ENCODE data around the gene TSPEAR.

The TSPEAR gene

DNA sequence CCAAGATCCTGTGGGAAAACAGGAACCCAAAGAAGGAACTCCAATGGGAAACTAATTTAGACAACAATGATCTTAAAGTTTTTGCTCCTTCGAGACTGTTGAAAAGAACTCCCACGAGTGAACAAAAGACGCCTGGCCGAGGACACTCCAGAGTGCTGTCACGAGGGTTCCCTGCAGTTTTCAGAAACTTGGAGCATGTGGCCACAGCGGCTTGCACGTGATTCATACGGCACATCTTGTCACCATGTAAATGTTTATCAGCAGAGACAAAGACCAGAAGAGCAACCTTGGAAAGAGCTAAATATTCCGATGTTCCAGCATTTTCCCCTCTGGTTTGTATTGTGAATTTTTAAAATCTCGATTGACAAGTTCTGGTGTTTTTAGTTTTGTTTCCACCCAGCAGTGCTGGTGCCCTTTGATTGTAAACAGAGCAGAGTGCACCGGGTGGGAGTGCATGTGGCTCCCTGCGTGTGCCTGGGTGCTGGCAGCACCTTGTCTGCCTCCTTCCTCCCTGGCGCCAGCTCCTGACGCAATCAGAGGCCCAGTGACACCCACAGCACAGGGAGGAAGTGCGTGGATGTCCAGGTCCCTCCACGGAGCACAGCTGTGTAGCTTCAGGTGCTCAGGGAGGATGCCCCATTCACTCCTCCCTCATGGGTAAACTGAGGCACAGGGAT is 233.1 kb downstream of the TSPEAR start:
- no peak for DNase-seq

DNA sequence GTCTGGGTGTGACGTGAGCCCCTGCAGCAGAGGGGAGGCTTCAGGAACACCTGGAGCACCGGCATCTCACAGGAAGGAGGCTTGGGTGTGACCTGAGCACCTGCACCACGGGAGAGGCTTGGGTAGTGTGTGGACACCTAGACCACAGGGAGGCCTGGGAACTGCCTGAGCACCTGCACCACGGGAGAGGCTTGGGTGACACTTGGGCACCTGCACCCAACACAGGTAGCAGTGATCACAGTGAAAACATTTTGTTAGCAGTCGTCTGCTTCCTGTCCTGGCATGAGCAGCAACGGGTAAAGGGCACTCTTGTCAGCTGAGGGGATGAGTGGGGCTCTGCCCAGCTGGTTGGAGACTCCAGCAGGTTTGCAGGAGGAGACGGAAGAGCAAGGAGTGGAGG is 233.7 kb downstream of the TSPEAR start:
- no peak for DNase-seq

DNA sequence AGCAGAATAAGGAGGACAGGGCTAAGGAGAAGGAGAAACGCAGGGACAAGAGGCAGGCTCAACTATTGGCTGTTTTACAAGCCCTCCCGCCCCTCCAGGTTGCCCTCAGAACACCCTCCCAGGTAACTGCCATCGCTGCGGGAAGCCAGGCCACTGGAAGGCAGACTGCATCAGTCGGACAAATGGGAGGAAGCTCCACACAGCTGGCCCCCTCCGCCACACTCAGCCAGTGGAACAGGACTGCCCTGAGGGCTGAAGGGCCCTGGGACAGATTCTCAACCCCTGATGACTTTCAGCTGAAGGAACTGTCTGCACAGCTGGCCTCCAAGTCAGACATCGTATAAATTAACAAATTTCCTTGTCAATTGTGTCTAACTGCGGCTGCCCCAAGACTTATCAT is 234.2 kb downstream of the TSPEAR start:
- DNase-seq, result no peak

DNA sequence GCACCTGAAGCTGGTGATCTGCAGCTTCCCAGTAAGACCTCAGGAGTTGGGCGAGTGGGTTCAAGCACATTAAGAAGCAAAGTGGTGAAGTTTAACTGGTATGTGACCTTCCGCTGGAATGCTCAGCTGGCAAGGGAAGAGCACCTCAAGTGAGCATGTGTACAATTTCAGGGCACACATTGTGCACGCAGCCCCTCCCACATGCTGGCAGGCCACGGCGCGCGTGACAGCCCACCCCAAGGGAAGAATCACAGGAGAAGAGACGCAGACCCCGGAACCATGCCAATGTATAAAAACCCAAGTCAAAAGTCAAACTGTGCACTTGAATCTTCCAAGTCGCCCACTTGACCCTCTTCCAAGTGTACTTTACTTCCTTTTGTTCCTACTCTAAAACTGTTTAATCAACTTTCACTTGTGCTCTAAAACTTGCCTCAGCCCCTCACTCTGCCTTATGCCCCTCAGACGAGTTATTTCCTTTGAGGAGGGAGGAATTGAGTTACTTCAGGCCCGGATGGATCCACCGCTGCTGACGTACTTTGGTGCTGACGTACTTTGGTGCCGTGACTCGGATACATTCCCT is 236.0 kb downstream of the TSPEAR start:
- no peak for DNase-seq

DNA sequence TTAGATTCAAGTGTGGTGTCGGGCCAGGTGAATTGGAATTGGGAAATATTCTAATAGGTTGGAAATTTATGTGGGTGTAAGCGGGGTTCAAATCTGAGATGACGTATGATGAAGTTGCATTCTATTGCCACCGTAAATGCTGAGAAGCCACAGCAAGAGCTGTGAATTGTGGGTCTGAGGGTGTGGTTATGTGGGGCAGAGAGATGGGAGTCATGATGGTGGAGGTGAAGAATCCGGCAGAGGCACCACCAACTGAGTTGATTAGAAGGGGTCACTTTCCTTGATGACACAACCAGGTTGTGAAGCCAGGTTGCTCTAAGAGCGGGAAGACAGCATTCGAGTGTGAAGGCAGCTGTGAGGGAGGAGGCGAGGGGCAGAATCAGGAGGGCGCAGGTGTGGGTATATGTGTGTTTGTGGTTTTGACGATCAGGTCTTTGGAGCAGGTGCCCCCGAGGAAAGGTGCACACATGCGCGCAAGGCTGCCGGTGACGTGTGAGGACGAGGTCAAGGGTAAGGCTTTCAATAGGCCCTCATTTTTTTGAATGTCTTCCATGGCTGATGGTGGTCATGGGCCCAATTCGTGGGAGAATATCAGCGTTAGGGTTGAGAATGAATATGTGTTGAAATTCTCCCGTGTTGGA is 237.3 kb downstream of the TSPEAR start:
- no peak for DNase-seq

DNA sequence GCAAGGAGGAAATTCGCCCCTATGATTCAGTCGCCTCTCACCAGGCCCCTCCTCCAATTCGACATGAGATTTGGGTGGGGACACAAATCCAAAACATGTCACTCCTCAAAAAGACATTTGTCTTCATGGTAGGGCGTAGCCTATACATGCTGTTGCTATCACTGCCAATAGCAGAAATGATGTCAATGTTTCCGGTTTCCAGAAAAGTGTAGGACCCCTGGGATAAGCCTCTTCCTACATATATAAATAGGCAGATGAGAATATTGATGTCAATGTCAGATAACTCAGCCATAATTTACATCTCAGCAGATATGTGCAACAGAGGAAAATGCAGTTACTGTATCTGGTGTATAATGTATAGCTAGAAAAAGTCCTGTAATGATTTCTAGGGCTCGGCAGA is 239.4 kb downstream of the TSPEAR start:
- DNase-seq, result no peak

DNA sequence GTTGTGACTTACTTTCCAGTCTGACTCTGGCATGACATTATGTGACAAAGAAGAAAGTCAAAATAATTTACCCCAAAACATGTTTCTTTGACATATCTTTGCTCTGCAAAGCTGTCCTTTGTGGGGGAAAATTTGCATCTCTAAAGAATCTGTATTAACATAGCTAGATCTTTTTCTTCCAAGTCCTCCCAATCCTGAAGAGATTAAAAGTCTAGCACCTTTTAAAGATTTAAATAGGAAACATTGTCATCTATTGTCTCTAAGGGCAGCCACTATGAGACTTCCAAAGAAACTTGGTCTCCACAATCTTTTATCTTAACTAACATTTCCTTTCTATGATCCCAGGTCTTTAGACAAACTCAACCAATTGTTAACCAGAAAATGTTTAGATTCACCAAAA is 240.0 kb downstream of the TSPEAR start:
- DNase-seq, result no peak

DNA sequence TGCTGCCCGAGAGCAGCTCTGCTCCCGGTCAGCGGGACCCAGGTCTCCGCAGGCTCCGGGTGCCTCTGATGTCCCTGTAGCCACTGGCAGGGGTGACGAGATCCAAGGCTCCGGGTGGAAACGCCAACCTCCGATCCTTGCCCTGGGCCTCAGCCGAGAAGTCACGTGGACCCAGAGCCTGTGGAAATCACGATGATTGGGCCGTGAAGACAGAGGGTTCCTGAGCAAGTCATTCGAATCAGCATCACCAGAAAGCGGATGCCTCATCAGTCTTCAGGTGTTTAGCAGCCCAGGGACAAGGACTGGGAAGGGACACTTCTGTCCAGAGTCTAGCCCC is 243.5 kb downstream of the TSPEAR start:
- DNase-seq, result no peak

DNA sequence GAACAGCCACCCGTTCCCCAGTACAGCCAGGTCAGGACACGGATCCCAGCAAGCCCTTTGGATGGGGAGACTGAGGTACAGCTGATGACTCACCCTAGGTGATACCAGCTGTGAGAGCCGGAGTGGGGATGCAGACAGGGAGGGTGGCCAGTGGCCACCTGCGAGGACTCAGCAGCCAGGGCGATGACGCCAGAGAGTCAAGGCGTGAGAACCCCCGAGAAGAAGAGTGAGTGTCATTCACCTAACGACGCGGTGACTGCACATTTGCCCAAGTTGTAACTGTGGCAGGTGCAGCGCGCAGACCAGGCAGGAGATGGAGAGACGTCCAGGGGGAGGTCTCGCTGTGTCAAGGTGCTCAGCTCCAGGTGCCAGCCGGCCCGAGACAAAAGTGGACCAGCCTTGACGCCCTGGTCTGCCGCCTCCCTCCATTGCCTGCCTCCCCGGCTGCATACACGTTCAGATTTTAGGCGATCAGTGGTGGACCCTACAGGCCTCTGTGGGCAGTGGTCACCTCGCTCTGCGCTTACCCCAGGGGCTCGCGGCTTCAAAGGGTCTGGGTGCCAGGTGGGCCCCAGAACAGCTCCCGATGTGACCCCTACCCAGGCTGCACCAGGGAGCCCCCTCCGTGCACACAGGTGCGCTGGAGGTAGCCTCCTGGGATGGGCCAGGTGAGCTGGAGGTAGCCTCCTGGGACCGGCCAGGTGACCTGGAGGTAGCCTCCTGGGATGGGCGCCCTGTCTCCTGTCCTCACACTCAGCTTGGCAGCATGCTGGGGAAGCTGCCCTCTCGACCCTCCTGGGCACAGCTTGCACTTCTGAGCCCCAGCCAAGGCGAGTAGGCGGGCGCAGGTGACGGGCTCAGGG is 244.1 kb downstream of the TSPEAR start:
- no peak for DNase-seq

DNA sequence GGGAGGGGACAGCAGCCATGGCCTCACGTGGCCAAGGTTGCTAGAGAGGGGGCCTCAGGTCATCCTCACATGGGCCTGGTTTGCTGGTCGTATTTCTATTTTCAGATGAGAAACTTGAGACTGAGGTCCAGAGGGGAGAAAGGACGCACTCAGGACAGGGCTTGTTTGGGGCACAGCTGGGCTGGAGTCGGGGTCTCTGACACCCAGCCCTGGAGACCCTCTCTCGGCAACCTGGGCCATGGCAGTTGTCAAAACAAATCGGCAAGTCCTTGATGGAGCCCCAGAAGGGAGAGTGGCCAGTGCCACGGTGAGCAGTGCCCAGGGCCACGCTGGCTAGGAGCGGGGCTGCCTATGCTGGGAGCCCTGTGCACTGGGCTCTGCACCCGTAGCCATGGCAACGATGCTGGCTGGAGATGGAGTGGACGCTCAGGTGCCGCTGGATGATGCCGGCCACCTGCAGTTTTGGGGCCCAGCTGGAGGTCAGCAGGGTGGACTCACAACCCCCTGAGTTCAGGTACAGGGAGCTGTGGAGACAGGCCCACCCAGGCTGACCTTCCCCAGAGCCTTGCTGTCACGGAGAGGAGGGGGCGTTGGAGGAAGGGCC is 244.9 kb downstream of the TSPEAR start:
- DNase-seq, result no peak

DNA sequence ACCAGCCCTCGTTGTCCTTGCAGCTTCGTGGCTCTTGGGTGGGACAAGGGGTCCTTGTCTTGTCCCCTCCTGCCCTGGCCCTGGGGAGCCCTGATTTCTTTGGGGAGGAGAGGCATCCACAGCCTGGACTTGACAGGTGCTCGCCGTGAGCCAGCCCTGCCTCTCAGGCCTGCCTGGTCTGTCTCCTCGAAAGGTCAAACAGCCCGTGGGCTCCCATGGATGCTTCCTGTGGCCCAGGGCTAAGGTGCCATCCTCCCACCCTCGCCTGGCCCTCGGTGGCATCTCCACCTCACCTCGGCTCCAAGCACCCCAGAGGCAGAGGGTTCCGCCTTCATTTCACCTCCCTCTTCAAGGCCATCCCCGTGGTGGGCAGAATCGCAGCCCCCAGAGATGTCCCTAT is 247.0 kb downstream of the TSPEAR start:
- no peak for DNase-seq

DNA sequence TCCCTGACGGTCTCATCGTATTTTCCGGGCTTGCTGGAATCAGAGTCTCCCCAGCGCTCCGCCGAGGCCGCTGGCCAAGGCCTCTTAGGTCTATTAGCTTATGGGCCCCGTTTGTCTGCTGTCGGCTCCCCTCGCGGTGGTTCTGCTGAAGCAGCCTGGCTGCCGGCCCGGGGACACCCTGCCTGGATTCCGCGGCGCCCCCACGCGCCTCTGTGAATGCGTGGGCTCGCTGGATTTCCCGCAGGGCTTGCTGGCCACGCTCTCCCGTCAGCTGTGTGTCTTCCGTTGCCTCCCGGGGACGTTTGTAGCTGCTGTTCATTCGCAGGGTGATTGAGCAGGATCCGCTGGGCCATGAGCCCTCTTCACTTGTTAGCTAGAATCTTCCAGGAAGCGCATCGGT is 247.6 kb downstream of the TSPEAR start:
- DNase-seq, result no peak

DNA sequence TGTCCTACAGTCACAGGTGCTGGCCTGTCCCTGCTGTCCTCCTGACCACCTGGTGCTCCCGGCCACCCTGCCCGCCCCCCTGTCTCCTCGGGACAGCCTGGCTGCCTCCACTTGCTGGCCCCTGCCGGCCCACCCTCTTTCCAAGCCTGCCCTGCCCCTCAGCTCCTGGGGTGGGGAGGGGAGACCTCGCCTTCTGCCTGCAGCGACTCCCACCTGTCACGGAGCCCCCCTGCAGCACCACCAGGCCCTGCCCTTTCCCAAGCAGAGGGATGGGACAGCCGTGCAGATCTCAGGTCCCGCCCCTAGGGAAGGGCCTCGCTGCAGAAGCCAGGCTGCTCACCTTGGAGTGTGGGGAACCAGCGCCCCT is 248.6 kb downstream of the TSPEAR start:
- DNase-seq, result no peak

DNA sequence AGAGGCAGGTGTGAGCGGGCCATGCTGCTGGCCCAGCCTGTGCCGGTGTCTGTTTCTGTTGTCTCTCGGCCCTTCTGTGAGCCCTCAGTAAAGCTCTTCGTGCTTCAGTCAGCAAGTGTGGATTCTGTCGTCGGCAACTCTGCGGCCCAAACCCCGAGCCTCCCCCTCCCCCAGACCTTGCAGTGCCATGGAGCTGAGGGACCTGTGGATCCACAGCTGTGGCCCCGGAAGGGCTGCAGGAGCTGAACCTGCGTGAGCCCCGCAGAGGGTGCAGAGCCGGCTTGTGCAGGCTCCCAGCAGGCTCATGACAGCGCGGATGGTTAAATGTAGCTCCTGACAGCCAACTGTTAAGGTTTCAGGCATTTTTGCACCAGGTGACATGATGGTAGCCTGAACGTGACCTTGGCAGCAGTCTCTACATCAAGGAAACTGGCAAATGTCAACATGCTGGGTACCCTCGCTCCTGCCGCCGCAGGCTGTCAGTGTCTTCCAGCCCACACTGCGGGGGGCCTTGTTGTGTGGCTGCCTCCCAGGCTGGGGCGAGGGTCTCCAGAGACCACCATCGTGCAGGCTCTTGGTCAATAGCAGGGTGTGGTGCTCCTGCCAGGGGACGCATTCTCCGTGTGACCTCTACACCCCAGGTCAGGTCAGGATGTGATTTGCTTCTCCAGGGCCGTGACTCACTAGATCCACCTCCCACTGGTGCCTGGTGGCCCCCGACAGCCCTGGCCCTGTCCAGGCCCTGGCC is 249.1 kb downstream of the TSPEAR start:
- DNase-seq, result no peak

DNA sequence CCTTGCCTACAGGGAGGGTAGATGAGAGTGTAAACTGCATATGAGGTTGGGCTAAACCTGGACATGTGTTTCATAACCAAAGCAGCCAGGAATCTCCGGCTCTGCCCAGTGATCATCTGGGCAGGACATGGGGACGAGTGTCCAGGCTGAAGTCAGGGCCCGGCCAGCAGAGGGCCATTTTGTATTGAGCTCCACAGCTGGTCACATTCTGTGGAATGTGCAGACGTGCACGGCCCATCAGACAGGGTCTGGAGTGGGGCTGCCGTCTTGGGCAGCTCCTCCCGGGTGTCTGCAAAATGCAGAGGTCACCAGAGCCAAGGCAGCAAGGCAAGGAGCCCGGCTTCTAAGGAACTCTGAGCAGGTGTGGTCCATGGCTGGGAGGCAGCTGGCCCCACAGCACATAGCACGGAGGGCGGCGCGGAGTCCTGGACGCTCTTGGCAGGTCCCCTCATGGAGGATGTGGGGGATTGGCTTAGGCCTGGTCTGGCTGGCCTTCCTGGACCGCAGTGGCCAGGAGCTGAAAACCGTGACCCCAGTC is 249.8 kb downstream of the TSPEAR start:
- no peak for DNase-seq

DNA sequence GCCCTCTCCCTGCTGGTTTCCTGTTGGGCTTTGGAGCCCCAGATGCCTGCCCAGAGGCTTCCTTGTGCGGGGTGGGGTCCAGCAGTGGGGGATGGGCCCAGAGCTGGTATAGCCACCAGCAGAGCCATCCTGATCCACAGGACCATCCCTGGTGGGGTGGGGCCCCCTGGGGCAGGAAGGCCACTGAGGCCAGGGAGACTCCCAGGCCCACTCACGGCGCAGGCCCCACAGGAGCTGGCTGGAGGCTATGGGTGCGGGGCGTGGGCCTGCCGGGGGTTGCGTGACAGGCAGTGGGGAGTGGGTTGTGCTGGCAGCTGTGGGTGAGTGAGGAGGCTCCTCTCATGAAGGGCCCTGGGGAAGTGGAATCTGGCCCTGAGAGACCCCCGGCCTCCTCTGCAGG is 250.4 kb downstream of the TSPEAR start:
- no peak for DNase-seq

DNA sequence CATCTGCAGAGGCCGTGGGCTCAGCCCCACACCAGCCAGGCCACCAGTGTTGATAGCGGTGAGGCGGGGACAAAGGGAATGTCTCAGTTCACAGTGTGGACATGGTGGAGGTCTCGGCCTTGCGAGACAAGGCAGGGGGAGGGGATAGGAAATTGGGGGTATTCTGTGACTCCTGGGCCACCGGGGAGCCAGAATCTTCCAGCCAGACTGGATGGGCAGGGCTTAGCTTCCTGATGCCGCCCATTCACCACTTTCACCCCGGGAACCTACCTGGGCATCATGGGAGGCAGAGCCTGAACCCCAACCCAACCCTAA is 251.0 kb downstream of the TSPEAR start:
- DNase-seq, result no peak

DNA sequence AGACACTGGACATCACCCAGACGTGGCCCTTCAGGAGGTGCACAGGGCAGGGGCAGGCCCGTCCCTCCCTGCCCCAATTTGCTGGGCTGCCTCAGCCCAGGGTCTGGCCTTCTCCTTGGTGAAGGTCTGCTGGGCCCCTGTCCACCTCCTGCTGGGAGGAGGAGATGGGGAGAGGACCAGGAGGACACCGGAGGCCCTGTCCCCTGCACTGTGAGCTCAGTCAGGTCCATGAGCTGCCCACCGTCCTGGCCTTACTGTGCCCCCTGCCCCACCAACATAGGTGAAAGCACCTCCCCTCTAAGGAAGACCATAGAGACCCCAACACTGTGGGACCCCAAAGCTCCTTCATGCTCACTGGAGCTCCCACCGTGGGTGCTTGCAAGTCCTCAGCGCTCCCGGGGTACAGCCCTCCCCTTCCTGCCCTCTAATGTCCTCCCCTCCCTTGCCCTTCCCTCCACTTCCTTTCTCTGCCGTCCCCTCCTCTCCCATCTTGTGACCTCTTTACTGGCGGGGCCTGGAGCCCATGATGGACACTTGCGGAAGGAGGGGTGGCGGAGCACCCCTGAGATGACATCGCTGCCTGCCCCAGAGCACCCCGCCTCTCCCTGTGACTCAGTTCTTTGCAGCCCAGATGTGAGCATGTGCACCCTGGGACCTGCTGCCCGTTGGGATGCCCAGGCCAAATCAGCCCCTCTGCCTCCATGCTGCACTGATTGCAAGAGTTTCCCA is 251.5 kb downstream of the TSPEAR start:
- DNase-seq, result no peak

DNA sequence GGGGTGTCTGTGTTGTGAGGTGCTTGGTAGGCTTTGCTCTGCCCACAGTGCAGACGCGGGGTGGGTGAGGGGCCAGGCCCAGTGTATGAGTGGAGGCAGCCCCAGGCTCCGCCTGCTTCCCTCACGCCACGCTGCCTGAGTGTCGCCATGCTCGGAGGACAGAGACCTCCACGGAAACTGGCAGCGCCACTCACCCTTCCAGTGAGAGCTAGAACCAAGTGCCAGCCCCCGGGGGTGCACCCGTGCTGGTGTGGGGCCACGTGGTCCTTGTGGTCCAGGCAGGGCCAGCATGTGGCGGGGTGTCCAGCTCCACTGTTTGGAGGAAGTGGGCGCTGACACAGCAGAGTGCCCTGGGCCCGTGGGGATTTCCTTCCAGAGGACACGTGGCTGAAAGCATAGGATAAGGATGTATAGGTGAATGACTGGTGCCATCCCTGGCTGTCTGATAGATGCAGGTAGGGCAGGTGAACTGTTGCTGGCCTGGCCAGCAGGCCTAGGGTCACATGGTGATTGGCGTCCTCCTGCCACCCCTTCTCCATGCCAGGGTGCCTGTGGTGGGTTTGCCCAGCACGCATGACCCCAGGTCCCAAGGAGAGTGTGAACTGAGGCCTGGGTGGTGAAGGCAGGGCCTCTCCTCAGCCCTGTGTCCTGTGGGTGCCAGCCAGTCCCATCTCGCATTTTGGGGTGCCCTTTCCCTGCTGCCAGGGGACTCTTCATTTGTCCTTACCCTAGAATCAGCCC is 252.2 kb downstream of the TSPEAR start:
- no peak for DNase-seq

DNA sequence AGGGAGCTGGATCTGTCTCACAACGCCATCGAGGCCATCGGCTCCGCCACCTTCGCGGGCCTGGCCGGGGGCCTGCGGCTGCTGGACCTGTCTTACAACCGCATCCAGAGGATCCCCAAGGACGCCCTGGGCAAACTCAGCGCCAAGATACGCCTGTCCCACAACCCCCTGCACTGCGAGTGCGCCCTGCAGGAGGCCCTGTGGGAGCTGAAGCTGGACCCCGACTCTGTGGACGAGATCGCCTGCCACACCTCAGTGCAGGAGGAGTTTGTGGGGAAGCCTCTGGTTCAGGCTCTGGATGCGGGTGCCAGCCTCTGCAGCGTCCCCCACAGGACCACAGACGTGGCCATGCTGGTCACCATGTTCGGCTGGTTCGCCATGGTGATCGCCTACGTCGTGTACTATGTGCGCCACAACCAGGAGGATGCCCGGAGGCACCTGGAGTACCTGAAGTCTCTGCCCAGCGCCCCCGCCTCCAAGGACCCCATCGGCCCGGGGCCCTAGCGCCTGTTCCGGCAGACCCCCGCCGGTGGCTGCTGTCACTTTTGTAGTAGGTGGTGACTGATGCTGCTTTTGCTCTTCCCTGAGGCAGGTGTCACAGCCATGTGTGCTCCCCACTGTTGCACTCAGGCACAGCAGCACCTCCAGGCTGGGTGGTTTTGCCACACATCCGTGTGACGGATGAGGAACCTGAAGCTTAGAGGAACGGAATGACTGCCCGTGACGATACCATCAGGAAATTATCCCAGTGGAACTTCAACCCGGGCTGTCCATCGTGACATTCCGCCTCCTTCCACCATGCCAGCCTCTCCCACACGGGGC is 254.2 kb downstream of the TSPEAR start:
- no peak for DNase-seq
